Amniotic stem cell (primary cell): ENCODE results near the gene SYT10.
"Not testable (repeated sequence)": the region's sequence is repeated elsewhere in the genome, so short reads cannot be mapped to it uniquely, and the experiment has no call there.

ENCODE experiments used
- DNase-seq: peaks from one replicate; lab custom pipeline; 2025; lab: John Stamatoyannopoulos, UW

Gene SYT10, protein sequence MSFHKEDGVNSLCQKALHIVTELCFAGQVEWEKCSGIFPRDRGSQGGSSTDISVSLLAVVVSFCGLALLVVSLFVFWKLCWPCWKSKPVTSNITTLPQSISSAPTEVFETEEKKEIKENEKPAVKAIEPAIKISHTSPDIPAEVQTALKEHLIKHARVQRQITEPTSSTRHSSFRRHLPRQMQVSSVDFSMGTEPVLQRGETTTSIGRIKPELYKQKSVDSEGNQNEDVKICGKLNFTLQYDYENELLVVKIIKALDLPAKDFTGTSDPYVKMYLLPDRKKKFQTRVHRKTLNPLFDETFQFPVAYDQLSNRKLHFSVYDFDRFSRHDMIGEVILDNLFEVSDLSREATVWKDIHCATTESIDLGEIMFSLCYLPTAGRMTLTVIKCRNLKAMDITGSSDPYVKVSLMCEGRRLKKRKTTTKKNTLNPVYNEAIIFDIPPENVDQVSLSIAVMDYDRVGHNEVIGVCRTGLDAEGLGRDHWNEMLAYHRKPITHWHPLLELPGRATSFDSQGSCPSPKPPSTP

DNA sequence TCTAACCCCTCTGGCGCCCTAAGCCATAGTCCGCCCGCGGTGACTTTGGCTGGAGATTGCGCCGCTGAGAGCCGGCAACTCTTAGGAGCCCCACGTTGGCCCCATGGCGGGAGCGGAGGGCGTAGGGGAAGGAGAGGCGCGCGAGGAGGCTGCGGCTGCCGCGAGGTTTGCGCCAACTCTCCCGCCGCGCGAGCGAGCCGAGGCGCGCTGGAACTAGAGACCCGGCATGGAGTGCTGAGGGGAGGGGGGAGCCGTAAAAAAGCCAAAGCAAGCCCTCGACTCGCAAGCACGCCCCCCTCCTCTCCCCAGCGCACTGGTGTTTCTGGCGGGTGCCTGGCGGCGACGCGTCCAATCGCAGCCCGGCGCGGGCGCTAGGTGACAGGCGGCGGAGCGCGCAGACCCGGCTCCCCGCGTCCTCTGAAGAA lies at the start of gene SYT10:
SYT10 (minus strand) TSS at position 233 of the 425 bp plus-strand sequence. CDS start 297 bp downstream, outside the sequence.
- DNase-seq, result no peak

DNA sequence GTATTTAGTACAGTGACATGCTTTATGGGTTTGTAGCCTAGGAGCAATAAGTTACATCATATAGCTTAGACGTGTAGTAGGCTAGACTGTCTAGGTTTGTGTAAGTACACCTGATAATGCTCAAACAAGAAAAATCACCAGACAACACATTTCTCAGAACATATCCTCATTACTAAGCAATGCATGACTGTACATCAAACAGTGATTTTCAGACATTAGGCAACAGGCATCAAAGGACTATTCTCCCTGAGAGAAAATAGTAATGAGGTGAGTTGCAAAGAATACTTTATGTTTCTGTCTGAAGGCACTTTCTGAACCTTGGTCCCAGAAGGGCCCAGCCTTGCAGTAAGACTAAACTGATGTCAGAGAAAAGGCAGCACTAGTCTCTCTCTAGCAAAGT lies 48.4 kb upstream of the SYT10 start:
- DNase-seq, result no peak

DNA sequence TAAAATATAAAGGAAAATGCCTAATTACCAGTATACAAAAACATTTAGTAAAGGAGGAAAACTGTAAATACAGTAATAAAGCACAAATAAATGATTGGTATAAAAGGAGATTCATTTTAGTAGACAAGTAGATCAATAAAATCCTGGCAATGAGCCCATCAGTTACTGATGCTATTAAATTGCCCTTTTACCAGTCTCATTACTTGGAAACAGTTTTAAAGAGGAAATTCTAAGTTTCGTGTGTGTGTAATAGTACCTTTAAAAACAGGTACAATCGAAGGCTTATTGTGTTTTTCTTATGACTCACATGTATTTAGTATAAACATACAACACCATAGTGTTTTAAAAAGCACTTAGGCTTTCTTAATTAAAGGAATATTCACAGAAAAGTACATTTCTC lies 46.4 kb upstream of the SYT10 start:
- DNase-seq, result no peak

DNA sequence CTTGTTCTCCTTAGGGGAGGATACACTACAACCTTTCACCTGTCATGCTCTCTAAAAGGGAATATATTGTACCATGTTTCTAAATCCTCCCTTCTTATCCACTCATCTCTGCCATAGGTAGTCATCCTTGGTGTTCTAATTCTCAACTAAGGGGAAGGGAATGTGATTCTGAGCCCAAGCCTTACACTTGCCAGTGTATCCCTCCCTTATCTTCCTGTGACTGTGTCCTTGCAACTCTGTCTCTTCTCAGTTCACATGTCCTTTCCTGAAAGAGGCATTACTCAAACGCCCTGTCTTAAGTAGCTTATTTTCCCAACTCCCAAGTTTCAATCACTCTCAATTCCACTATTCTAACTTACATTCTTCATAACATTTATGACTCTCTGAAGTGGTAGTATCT lies 44.5 kb upstream of the SYT10 start:
- DNase-seq, result no peak

DNA sequence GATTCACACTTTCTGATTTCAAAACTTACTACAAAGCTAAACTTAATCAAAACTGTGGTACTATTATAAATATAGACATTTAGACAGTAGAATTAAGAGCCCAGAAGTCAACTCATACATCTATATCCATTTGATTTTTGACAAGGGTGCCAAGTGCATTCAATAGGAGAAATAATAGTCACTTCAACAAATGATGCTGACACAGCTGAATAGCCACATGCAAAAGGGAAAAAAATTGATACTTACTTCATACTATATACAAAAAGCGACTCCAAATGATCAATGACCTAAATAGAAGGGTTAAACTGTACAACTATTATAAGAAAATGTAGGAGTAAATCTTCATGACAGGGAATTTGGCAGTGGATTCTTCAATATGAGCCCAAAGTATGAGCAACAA lies 40.7 kb upstream of the SYT10 start:
- no peak for DNase-seq

DNA sequence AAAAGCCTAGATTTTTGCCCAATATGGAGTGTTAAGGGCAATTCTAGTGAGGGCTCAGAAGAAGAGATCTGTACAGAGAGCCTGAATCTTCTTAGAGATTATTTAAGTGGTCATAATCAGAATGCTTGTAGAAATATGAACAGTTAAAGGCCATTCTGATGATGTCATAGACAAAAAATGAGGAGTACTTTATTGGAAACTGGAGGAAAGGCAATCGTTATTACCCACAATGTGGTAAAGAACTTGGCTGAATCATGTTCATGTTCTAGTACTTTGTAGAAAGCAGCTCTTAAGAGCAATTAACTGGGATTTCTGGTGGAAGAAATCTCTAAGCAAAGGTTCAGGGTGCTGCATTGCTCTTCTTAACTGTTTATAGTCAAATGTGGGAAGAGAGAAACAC lies 36.4 kb upstream of the SYT10 start:
- DNase-seq, result no peak

DNA sequence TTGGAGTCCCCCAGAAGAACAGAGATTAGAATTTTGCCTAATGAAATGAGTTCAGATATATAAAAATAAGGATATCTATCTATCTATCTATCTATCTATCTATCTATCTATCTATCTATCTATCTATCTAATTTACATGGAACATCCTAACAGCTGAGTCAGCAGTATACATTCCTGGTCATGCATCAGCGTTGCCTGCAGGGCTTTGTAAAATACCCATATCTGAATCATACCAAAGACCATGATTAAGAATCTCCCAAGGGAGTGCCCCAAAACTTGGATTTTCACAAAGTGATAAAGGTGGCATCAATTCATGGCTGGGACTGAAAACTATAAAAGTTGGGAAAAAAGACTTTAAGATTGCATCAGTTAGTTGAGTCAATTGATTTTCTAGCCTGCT lies 32.7 kb upstream of the SYT10 start:
- DNase-seq, result no peak

DNA sequence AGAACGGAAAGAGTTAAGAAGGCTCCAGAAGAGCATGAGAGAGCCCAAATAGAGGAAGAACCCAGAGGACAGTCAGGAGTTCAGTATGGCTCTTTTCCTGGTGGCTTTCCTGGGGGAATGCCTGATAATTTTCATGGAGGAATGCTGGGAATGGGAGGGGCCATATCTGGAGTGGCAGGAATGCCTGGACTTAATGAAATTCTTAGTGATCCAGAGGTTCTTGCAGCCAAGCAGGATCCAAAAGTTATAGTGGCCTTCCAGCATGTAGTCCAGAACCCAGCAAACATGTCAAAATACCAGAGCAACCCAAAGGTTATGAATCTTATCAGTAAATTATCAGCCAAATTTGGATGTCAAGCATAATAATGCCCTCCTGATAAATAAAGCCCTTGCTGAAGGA lies 15.5 kb upstream of the SYT10 start:
- DNase-seq, result no peak

DNA sequence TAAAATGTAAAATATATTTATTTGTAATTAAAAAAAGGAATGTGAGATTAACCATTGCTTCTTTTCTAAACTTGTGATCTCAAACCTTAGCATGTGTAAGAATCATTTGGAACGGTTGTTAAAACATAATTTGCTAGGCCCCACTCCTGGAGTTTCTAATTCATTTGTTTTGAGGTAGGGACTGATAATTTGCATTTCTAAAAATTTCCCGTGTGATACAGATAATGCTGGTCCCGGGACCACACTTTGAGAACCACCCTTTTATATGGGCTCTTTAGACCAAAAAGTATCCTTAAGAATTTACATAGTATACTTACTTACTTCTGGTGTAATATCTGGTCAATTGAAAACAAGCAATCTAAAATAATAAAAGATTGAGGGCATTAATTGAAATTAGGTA lies 10.9 kb upstream of the SYT10 start:
- DNase-seq, result no peak

DNA sequence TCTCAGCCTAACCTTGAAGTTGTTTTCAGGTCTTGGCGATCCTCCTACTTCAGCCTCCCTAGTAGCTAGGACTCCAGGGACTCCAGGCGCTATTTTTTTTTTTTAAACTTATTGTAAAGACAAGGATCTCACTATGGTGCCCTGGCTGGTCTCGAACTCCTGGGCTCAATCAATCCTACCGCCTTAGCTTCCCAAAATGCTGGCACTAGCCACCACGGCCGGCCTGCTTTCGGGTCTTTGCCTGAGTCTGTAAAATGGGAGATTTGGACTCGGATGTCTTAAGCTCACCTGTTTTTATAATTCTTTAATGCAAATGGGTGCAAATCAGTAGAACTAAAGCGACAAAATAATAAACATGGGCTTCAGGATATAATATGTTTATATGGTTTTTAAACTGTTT lies 858 bp upstream of the SYT10 start:
- DNase-seq, result no peak

DNA sequence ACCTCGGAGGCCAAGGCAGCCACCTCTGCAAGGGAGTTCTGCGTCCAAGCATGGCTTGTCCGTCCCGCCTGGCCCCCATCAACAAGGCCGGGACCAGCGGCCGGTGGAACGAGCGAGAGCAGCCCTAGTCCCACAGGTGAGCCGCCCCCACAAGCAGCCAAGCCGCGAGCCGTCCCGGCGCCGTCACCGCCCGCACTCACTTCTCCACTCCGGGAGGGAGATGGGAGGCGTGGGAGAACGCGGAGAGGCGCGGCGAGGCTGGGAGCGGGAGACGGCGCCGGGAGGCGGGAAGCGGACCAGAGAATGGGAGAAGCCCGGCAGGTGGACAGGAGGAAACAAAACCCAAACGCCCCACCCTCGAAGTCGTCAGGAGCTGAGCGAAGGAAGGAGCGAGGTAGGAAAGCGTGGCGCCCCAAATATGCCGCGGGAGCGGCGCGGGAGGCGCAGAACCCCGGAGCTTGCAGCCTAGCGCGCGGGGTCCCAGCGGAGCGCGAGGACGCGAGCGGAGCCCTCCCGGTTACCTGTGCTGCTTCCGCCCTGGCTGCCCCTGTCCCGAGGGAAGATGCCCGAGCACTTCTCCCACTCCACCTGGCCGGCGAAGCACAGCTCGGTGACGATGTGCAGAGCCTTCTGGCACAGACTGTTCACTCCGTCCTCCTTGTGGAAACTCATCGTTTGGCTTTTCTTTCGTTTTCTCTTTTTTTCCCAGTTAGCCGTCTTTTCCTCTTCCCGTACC lies 600 bp downstream of the SYT10 start:
- DNase-seq, result no peak

DNA sequence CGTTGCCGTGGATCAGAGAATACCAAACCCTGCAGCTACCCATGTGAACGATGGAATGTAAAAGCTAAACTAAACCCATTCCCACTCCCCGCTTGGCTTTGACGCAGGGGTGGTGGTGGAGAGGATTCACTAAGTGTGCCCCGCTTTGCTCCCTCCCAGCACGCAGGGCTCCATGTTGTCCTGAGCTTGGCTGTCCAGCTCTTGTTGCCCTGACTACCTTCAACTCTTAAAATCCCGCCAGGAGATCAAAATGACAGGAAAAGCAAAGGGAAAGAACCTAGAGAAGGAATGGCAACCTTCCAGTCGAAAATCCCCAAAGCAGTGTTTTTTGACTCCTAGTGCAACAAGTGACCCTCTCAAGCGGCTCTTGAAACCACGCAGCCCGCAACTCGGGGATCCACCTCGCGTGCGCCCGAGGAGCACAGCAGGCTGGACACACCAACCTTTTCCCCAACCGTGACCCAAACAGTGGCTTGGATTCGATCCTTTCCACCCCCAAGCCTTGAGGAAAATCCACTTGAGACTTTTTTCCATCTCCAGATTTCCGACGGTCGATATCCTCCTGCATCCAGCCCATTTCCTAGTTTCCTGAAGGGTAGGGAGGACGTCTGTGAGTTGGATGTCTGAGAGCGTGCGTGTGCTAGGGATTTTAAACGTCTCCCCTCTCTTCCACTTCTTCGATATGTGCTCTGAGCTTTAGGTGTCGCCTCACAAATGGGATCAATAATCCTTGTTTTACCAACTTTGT lies 1.4 kb downstream of the SYT10 start:
- DNase-seq, result no peak

DNA sequence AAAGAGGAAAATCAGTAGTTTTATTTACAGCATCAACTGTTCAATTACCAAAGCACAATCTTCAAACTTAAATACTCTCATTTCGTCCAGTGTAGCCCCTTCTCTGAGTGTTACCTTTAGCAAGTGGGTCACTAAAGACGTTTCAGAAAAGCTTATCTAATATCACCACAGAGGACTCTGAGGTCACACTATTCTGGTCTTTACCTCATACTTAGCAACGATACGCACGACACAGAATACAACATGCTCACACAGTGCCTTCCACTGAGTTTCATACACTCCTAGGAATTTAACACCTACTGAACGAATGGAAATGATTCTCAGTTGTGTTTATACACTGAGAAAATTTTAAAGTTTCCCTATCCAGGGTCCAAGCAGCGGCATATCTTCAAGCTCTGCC lies 2.0 kb downstream of the SYT10 start:
- DNase-seq, result no peak

DNA sequence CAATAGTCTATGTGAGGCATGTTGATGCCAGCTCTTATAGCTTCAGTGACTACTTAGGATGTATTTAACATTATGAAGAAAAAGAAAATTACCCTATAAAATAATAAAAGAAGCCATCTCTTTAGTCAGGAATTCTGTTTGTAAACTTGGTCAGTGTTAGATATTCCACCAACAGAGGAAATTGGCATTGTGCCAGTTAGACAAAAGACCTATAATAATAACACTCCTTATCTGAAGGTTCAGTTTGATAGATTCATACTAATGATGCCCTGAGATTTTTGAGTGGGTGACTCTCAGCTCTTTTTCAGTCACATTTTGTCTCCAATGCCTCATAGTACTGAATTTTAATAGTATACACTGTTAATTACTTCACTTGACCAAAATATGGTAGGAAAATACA lies 6.6 kb downstream of the SYT10 start:
- DNase-seq, result no peak

DNA sequence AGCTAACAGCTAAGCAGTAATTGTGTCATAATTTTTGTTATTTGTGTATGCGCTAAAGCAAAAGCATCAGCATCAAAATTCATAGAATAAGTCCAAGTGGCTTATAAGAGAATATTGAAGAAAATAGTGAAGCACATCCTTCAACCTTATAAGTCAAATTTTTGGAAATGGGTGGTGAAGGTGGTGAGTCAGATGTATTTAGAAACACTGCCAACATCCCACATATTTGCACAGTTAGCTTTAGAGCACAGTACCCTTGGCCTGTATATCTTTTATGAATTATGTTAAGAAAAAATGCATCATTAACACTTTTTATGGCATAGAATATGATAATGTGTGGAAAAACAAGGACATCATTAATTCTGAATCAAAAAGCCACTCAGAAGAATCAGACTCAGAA lies 8.0 kb downstream of the SYT10 start:
- no peak for DNase-seq

DNA sequence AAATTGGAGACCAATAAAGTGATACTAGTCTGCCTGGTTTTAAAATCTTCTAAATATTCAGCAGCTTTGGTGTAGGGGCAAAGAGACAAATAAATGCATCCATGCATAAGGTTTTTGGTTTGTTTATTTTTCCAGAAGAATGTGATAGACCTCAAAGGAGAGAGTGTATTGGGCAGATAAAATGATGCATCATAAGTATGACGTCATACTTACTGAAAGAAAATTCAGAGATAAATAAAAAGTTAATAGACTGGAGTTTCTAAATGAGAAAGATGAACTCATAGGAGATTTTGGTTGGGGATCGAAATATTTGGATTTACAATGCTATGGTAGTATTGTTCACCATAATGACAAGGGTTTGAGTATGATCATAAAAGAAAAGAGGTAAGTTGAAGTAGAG lies 10.2 kb downstream of the SYT10 start:
- no peak for DNase-seq

DNA sequence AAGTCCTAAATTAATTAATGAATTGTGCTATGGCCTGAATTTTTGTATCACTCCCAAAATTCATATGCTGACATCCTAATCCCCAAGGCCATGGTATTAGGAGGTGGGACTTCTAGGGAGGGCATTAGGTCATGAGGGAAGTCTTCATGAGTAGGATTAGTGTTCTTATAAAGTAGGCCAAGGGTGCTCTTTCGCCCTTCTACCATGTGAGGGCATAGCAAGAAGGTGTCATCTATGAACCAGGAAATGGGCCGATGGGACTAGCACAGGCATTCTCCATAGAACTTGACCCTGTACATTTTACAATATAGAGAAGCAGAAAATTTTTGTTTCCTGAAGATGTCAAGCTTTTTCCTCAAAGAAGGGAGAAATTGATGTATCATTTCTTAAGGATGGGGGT lies 12.5 kb downstream of the SYT10 start:
- DNase-seq, result no peak

DNA sequence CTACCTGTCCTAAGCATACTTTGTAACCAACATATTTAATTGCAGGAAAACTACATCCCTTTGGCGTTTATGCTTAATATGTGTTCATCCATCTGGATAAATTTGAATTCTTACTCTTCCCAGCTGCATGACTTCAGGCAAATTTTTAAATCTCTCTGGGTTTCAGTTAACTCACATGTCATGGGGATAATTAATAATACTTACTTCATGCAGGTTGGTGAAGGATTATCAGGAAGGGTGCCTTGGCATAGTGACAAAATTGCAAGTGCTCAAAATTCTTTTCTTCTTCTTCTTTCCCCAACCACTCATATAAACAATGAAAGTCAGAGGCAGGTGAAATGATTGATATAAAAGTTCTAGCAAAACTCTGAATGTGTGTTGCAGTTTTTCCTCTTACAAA lies 15.9 kb downstream of the SYT10 start:
- no peak for DNase-seq

DNA sequence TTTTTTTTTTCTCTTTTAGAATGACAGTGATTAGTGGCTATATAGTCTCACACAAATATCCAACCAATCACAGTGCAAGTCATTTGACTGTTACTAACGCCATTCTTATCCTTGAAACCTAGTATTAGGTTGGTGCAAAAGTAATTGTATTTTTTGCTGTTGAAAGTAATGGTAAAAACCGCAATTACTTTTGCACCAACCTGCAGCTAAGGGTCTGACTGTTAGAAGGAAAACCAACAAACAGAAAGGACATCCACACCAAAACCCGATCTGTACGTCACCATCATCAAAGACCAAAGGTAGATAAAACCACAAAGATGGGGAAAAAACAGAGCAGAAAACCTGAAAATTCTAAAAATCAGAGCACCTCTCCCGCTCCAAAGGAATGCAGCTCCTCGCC lies 27.2 kb downstream of the SYT10 start:
- not testable (repeated sequence) for DNase-seq

DNA sequence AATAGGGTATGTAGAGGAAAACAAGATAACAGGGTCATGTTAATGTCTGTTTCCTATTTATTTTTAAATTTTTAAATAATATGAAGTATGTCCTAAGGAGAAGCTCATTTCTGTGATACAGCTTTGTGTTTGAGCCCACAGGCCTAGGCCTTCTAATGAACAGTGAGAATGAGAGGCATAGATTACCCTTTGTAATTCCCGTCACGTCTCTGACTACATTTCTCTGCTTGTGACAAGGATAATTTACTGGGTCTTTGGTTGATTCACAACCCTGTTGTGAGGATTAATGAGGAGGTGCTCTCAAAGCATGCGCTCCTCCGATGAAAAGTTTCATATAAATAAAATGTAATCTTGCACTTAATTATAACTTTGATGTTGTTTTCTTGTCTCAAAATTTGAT lies 56.1 kb downstream of the SYT10 start:
- DNase-seq, result no peak

DNA sequence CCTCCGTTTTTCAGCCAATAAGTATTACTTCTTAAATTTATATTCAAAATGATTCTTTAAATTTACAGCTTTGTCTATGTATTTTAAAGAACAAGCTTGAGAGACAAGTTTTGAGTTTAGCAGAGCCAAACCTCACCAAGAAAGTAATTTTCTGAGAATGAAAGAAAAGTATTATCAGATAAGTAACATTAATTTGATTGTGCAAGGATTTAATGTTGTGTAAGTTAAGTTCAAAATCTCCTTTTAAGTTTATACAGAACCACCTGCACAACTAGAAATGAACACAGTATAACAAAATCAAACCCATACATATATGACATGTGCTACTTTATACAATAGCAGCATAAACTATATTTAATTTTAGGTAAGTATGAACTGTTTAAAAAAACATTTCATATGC lies 63.5 kb downstream of the SYT10 start:
- DNase-seq, result no peak

DNA sequence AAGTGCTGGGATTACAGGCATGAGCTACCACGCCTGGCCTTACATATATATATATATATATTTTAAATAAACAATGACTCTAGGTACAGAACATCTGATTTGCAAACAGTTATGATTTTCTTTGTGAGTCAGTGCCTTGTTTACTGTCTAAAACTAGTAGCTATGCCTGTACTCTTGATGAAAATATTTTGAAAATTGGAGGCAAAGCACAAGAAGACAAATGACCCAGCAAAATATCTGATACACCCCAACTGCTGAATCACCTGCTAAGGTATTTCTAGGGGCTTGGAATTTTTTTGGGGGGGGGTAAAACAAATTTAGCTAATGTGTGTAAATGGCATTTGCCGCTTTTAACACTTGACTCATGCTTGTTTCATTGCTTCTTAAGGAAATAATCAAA lies 69.3 kb downstream of the SYT10 start:
- DNase-seq, result no peak

DNA sequence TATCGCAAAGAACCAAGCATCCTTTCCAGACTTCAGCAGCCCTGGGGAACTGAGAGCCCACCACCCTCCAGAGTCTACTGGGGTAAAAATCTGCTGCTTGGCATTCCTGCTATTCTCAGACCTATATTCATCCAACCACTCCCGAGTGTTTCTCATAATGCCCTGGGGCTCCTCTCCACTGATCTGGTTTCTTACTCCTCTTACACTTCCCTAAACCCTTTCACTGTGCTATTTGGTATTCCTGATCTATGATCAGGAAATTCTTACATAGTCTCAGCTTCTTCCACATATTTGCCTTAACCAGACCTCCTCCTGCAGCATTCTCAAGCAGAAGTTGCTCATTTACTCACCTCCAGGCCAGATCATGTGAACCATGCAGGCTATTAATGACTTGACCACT lies 82.4 kb downstream of the SYT10 start:
- DNase-seq, result no peak
